GM21737 (cell line): ENCODE results near the gene CPNE6.

Experiments
- ATAC-seq: cut with Tn5 transposase; IDR thresholded peaks from one replicate; pipeline ENCODE4 v1.9.1; 2021; ENCODE audit warnings: mild to moderate bottlenecking, moderate library complexity; ENCODE audit not compliant: unreplicated experiment

Gene CPNE6

GRCh38 chr14:24126939-24127338 is 55.6 kb downstream of the CPNE6 start:
- no peak for ATAC-seq

- ATAC-seq, result no peak
Observed at GRCh38 chr14:24127673-24128072, 56.3 kb downstream of the CPNE6 start.
